HG03469 (cell line): ENCODE data around the gene RAE1.

Experiments used
- ATAC-seq: cut with Tn5 transposase; IDR thresholded peaks from one replicate; pipeline ENCODE4 v1.9.1; 2021; ENCODE audit warnings: mild to moderate bottlenecking, moderate library complexity, moderate number of reproducible peaks; ENCODE audit not compliant: unreplicated experiment

Gene RAE1, protein sequence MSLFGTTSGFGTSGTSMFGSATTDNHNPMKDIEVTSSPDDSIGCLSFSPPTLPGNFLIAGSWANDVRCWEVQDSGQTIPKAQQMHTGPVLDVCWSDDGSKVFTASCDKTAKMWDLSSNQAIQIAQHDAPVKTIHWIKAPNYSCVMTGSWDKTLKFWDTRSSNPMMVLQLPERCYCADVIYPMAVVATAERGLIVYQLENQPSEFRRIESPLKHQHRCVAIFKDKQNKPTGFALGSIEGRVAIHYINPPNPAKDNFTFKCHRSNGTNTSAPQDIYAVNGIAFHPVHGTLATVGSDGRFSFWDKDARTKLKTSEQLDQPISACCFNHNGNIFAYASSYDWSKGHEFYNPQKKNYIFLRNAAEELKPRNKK

DNA sequence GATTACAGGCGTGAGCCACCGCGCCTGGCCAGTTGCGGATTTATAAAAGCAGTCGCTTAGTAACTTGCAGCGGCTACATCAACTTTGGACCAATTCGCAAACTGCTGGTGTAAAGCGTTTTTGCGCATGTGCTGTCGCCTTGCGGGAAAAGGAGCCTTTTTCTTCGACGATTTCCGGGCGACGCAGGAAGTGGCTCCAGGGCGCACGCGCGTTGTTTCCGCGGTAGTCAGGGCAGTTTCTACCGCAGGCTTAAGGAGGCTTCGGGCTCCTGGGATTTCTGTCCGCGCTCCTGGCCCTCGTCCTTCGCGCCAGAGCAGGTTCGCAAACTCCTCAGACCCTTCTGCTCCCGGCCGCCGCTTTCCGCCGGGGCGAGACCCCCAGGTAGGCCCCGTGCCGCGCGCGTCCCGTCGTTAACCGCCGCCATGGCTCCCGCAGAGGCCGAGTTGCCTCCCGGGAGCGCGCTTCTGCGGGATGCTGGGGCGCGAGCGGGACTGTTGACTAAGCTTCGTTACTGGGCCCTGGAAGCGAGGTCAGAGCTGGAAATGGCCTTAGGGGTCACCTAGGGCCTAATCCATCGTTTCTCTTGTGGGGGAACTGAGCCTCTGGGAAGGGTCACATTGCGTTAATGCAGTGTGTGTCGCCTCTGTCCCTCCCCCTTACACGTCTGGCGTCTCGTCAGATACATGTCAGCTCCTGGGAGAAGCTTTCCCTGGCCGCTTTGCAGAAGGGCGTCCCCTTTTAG is at the start of gene RAE1:
RAE1 (plus strand) TSS at position 214 of the 742 bp plus-strand sequence. CDS start 2,784 bp downstream, outside the sequence.
- ATAC-seq: no peak

DNA sequence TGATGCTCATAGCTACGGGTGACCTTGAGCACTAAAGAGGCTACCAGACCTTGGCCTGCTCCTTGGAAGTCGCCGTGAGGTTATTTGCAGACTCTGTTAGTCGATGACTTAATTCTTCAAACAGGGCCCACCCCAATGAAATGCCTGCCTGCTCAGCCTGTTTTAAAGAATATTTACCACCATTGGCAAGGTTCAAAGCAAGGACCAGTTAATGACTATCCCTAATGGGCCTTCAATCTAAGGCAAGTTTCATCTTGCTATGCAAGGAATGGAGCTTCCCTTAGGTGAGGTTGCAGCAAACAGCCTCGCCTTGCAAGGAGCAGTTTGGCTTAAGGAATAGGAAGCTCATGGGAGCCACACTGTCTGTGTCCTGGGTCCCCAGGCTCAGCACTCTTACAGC is 44.3 kb upstream of the RAE1 start:
- no peak for ATAC-seq

DNA sequence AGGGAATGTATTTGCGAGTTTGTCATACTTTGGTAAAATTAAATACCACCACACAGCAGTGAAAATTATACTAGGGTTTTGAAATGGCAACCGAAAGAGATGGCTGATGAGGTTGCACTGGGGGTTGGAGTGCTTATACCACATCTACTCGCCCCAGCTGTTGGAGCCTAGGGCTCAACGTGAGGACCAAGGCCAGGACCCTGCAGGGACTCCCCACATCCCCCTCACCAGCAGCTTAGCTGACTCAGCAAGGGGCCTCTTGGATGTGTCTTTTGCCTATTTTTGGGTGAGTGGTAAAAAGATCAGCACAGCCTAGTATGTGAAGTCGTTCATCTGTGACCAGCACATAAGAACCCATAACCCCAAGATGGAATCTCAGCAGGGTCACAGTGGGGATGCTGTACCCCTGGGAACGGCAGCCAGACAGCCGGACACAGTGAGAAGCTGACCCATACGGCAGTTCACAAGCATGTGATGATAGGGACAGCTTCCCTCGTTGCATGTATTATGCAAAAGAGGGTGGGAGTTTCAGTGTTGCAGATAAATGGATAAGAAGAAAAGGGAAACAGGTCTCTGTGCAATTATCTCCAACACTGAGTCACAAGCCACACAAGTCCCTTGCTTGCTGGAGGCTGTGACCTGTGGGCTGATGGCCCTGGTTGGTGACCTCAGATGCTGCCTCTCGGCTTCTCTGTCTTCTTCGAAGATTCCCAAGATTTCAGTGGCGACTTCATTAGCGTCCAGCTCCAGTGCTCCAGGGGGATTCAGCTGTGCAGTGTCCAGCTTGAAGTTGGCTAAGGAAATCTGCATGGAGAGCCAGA is 42.4 kb upstream of the RAE1 start:
- no peak for ATAC-seq

DNA sequence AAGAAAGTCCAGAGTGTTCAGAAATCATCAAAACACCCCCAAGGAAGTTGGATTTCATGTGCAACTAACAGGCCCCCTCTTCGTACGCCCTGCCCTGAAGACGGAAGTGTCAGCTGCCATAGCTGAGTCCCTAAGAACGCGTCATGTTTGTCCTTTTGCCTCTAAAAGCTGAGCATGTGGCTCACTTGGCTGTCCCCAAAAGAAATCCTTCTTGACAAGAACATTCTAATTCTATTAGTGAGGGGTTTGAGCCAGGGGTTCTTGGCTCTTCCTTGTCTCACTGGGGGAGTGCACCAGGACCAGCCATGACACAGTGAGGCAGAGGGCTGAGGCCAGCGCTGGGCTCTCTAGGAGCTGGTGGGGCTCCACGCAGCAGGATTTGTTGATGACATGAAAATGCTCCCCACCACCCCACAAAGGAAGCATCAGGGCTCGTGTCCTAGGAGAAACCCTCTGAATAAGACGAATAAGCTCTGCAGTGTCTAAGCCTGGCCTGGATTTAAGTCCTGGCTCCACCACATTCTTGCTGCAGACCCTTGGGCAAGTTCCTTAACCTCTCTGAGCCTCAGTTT is 41.4 kb upstream of the RAE1 start:
- ATAC-seq: no peak

DNA sequence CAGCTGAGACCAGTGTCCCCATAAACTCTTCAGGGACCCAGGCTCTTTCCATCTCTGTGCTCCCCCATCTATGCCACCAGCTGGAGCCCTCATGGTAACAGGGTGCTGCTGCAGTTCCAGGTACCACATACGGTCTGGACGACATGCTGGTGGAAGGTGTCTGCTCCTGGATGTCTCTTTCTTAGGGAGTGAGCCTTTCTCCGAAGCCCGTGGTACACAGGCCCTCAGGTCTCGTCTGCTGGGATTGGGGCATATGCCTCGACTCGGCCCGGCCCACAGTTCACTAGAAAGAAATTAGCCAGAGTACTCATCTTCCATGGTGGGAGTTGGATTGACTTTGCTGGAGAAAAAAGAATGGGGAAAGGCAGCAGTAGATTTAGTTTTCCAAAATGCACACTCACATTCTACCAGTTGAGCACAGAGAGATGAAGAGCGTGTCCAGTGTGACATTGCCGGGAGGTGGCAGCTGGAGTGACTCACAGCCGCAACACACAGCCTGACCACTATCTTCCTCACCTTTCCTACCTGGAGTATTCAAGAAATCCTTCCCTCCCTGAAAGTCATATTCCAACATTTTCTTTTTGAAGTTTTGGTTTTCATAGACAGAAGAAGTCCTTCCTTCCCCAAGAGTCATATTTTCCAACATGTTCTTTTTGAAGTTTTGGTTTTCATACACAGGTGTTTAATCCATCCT is 40.1 kb upstream of the RAE1 start:
- ATAC-seq: no peak

DNA sequence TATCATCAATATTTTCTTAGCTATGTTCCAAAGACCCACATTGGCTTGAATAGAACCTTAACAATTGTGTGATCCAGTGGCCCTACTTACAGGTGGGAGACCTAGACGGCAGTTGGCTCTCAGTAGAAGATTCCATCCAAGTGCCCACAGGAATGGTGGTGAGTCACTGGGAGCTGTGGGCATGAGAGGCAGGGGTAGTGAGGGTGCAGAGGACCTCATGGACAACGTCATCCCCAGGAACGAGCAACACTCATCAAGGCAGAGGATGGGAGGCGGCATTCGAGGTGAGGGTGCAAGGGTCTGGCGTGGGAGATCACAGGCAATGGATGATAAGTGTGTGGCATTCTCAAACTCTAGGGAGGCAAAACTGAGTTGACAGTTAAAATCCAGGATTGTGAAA is 38.9 kb upstream of the RAE1 start:
- no peak for ATAC-seq

DNA sequence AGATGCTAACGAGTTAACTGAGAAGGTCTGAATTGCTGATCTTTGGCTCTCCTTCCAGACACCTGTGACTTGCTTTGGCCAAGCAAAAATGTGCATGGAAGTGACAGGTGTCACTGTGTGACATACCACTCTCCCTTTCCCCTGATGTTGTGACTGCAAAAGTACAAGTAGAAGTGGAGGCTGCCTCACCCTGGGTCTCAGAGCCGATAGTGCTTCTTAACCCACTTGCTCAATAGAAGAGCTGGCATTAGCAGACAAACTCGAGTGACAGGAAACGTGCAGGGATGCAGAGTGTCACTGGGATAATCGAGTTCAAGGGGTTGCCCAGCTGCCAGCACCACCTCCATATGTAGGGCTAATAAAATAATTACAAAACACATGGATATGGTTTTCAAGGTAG is 37.8 kb upstream of the RAE1 start:
- ATAC-seq: no peak

DNA sequence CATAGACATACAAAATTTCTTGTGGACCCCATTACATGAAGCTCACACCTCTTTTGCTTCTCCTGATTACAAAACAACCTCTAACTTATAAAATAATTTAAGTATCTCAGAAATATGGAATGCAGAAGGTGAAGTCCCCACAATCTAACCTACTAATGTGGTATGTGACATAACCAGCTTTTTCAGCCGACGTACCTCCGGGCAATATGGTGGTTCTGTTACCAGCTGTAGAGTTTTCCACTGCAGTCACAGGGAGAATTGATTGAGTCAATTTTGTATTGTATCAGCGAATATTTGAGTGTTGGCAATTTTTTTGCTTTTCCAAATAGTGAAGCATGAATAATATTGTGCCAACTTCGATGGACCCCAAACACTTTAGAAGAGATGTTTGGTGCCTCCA is 37.1 kb upstream of the RAE1 start:
- ATAC-seq: no peak

DNA sequence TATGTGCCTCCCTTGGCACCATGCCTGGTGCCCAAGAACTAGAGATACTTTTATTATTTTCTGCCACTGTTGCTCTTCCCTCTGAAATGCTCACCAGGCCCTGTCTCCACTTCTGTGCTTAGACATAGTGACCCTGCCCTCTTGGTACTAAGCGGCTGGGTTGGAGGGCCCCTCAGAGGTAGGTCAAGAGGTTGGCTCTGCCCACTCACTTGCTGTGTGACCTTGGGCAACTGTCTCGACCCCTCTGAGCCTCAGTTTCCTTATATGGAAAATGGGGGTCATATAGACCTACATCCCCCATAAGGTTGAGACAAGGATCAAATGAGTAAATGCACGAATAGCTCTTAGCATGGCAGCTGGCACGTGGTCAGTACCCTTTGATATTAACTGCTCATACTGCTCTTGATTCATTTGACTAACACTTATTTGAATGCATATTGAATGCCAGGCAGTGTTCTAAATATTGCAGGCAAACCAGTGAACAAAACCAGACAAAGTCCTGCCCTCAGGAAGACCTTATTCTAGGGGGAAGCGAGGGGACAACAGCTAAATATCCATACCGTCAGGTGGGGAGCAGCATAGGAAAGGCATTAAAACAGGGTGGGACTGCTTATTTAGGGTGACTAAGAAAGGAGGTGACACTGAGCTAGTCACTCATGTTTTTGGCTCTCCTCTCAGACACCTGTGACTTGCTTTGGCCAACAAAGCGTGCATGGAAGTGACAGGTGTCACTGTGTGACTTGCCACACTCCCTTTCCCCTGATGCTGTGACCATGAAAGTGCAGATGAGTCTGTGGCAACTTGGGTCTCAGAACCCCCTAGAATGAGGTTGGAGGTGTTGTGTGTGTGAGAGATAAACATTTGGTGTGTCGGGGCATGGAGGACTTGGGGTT is 35.7 kb upstream of the RAE1 start:
- no peak for ATAC-seq

DNA sequence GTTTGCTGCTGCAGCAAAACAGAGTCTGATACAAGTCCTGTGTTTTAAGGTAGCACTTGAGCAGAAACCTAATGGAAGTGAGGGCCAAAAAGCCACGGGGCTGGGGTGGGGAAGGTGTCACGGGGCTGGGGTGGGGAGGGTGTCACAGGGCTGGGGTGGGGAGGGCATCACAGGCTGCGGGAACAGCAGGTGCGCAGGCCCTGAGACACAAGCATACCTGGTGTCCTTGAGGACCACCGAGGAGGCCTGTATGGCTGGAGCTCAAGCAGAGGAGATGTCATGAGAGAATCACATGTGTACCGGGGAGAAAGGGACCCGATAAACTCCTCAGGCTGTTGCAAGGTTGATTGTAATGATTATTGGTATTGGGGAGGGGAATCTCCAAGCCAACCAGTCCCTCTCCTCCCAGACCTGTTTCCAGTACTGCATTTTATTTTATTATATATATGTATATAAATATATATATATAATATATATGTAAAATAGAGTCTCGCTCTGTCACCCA is 35.0 kb upstream of the RAE1 start:
- no peak for ATAC-seq

DNA sequence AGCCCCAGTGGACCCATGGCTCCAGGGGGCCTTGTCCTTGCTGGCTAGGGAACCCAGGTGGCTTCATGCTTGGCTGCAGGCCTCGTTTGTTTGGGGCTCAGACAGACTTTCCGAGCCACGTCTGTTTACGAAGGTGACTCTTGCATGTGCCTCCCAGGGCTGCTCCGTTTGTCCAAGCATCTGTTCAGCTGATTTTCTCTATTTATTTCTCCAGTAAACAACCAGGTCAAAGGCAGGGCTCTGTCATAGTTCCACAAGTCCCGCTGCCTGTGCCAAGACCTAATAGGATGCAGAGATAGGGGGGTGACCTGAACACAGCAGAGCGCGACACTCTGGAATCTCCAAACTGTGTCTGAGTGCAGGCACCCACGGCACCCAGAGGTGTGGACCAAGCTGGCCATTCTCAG is 34.3 kb upstream of the RAE1 start:
- ATAC-seq: no peak

DNA sequence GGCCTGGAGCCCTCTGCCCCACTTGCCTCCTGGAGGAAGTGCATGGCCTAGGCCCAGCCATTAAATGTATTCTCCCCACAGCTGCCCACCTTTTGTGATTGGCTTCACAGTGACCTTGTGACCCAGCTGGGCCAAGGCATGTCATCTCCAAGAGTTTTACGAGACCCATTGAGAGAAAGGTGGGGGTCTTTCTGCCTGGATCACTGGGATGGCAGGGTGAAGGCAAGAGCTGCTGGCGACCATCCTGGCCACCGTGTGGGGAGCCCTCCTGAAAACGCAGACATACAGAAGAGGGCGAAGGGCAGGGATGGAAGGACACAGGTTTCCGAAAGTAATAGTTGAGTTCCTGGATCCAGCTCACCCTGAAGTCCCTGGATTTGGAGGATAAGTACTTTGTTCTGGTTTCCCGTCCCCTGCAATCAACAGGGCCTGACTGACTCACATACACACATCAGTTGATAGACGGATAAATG is 33.7 kb upstream of the RAE1 start:
- ATAC-seq: no peak

DNA sequence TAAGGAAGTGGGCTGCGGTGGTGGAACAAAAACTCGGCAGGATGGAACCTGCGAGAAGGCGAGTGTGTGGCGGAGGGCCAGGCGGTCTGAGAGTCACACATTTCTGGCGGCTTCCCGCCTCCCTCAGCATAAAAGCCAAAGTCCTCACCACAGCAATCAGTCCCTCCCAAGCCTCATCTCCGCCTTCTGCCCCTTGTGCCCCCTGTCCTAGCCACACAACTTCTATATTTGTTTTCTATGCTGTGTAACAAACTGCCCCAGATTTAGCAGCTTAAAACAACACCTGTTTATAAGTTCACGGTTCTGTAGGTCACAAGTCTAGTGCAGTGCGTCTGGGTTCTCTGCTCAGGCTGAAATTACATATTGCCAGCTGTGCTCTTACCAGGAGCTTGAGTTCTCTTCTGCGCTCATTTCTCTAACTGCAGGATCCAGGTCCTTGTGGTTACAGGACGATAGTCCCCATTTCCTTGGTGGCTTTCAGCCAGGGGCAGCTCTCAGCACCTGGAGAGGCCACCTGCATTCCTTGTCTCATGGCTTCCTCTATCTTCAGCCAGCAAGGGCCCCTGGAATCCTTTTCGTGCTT is 33.2 kb upstream of the RAE1 start:
- ATAC-seq: no peak

DNA sequence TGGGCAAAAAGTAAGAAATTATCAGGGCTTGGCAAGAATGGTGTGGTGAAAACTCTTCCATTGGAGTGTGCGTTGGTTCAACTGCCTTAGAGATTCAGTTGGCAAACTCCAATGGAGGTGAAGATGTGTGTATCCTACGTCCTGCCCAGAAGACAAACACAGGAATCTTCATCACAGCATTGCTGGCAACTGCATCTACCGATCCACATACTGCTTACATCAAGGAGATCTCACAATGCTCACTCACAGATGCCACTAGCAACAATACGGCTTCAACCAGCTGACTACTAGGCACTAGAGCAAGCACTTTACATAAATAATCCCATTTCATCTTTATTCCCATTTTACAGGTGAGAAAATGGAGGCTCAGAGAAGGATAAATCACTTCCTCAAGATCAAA is 31.5 kb upstream of the RAE1 start:
- no peak for ATAC-seq

DNA sequence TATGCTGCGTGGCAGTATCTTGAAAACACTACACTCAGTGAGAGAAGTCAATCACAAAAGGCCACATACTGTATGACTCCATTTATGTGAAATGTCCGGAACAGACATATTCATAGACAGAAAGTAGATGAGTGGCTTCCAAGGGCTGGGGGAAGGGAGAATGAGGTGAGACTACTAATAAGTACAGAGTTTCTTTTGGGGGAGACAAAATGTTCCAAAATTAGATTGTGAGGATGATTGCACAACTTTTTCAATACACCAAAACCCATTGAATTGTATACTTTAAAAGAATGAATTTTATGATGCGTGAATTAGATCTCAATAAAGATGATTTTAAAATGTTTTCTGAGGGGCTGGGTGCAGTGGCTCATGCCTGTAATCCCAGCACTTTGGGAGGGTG is 30.7 kb upstream of the RAE1 start:
- ATAC-seq: no peak

DNA sequence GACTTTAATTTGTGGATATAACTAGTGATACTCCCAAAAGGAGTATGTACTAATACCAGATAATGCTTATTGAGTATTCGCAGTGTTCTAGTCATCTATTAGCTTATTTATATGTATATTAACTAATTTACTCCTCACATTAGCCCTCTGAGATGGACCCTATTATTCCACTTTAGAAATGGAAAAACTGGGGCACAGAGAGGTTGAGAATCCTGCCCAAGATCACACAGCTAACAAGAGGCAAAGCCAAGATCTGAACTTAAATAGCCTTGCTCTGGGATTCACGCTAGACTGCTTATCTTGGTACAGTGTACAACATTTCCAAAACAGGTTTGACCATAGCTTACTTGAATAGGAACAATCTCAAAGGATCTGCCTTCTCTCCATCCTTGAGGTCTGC is 29.9 kb upstream of the RAE1 start:
- no peak for ATAC-seq

DNA sequence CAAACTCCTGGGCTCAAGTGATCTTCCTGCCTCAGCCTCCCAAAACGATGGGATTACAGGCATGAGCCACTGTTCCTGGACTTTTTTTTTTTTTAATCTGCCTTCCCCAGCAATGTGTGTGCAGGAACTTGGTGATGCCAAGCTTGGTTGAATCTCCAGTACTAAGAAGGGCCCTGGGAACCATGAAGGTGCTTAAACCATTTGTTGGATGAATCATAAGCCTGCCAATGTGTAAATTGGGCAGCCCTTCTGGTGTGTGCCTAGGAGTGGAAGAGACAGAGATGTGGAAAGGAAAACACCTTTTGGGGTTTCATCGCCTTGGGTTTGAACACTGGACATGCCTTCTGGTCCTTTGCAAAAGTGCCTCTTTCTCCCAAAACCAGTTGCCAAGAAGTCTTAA is 28.6 kb upstream of the RAE1 start:
- ATAC-seq: no peak

DNA sequence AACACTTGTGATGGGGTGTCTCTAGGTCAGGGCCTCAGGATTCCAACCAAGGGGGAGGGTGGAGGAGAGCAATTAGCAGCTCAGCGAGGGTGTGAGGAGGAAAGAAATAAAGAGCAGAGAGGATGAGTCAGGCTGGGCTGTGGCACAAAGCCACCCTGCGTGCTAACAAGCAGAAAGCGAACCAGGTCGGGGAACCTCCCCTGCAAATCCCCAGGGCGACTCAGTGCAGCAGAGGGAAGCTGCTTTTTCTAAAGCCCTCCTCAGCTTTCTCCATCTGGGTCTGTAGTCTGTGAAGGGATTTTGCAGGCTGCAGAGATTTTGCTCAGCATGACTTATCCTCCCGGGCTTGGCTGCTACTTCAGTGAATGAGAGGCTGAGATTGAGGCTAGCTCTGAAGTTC is 28.0 kb upstream of the RAE1 start:
- ATAC-seq: no peak
